Stimulated activated CD8-positive, alpha-beta memory T cell treated with anti-CD3 and anti-CD28 coated beads, Interleukin-4, amount 100 ng/mL, for 48 hours (primary cell): ENCODE data around the gene PHTF2.
"Not testable (repeated sequence)": the region's sequence is repeated elsewhere in the genome, so short reads cannot be mapped to it uniquely, and the experiment has no call there.

ENCODE experiments used
- DNase-seq: peaks from one replicate; pipeline ENCODE4 v3.0.0-alpha.2; 2020

PHTF2 gene

DNA sequence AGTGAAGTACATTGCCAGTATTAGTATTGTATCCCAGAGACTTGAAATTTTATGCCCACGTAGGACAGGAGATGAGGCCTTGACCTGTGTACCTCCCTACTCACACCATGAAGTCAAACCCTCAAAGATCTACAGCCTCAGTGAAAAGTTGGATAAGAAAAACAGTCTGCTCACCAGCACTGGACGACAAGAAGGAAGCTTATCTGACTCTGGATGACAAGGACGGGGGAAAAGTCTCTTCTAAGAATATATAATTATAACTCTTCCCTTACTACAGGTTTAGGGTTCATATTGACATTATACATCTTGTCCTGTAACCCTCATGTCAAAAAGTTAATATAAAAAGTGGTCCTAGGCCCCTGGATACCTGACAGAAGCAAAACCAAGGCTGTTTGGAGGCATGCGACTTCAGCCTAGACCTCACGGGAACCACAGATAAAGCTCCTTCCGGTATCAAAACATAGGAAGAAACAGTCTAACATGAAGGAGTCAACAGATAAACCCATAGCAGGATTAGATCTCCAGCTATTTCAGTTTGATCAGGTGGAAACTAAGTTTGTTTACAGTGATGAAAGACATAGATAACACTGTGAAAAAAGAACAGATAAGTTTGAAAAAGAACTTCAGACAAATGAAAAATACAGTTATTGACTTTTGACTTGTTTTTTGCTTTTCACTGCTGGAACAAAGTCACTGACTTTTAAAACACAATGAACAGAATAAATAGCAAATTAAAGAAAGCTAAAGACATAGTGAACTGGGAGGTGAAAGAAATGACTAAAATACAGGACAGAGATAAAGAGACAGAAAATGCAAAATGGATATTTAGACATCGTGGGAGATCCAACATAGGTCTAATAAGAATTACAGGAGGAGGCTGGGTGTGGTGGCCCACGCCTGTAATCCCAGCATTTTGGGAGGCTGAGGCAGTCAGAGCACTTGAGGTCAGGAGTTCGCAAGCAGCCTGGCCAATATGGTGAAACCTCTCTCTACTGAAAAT is 145.9 kb downstream of the PHTF2 start:
- no peak for DNase-seq

GRCh38 chr7:77950548-77950947 is 152.0 kb downstream of the PHTF2 start:
- no peak for DNase-seq

DNA sequence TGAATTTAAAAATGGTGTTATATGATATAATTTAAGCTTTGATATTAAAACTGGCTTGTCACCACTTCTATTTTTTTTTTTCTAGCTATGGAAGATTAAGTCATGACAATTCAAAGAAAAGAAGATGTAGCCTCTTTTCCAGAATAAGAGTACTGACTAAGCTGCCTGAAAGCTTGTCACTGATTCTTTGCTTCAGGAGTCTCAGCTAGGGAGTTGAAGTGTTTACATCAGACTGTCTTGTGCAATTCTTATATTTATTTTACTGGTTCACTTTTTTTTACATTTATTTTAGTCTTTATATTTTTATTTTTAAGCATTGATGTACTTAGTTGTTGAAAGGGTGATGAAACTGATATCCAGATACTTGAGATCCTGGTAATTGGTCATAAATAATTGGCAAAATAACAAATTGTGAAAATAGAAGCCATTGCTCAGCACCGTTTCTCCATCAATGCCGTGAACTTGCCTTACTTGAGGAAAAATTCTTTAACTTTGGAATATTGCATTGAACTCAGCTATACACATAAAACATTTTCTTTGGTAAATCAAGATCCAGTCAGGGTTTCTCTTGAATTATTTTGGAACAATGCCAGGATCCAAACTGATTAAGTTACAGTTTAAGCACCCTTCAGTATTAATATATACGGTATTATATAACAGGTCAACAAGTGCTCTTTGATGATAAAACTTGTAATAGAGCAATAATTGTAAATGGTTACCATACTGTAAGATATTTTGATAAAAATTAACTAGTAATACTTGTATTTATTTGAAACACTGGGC is 156.4 kb downstream of the PHTF2 start:
- DNase-seq, result no peak

- no peak for DNase-seq
Observed at GRCh38 chr7:77958436-77958835, 159.9 kb downstream of the PHTF2 start.

DNA sequence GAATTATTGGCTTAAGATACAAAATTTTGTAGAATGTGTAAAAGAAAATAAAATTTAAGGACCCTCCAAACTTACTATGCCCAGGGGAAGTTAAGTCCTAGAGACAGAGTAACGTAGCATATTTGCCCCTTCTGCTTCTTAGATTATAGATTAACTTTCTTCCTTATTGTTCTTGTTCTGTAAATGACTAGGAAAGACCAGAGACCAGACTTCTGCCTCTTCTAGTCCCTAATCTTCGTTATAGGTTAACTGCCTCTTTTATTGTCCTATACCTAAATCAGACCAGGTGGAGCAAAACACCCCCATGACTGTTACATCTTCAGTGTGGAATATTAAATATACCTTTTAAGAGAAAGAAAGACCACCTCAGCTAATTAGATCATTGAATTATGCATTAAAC is 160.5 kb downstream of the PHTF2 start:
- DNase-seq, result no peak

DNA sequence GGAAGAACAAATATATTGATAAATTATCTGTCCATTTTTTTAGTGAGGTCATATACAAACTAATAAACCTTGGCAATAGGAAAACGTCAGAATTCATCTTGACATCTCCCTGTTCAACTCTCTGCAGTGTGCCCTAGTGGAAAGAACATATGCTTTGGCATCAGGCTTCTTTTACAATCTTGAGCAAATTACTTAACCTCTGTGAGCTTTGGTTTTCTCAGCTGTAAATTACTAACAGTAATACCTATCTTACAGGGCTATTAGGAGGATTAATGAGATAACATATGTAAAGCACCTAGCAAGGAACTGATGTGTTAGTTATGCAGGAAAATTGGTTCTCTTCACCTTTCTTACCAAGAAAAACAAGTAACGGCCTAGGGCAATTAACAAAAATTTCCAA is 161.8 kb downstream of the PHTF2 start:
- no peak for DNase-seq

DNA sequence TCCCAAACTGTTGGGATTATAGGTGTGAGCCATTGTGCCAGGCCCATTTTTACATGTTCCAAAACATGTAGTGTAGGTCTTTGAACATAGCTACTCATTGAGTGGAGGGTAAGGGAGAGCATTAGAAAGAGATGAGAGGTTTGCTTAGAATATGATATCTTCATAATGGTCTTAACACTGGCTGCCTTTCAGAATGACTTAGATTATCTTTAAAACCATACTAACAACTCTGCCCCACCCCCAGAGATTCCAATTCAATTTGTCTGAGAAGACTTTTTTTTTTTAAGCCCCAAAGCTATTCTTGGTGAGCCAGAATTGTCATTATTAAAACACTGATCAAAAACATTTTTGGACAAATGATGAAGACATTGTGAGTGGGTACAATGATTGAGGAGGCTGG is 168.9 kb downstream of the PHTF2 start:
- DNase-seq, result no peak

GRCh38 chr7:77971726-77972125 is 173.2 kb downstream of the PHTF2 start:
- DNase-seq, result no peak

DNA sequence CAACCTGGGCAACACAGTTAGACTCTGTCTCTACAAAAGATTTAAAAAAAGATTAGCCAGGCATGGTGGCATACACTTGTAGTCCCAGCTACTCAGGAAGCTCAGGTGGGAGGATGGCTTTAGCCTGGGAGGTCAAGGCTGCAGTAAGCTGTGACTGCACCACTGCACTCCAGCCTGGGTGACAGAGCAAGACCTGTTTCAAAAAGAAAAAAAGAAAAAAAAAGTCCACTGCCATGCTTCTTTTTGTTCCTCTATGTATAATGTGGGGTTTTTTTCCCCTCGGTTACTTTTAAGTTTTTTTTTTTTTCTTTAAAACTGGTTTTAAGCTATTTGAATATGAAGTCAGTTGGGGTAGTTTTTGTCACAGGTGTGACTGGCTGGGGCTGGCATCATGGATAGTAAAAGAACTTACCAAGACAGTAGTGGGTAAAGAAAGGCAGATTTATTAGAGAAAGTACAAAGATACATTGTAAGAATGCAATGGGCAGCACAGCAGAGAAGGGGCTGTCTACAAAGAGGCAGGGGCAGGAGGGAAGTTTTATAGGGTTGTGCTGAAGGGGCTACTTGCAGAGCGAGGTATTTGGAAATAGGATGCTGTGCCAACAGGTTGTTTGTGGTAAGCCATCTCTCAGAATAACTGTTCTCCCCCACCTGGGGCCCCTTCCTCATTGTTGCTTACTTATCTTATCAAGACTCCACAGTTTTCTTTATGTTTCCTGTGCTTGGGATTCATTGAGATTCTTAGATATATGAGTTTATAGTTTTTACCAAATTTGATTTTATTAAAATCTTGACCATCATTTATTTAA is 177.3 kb downstream of the PHTF2 start:
- DNase-seq, result no peak

- no peak for DNase-seq
Observed at GRCh38 chr7:77979219-77979618, 180.6 kb downstream of the PHTF2 start.

DNA sequence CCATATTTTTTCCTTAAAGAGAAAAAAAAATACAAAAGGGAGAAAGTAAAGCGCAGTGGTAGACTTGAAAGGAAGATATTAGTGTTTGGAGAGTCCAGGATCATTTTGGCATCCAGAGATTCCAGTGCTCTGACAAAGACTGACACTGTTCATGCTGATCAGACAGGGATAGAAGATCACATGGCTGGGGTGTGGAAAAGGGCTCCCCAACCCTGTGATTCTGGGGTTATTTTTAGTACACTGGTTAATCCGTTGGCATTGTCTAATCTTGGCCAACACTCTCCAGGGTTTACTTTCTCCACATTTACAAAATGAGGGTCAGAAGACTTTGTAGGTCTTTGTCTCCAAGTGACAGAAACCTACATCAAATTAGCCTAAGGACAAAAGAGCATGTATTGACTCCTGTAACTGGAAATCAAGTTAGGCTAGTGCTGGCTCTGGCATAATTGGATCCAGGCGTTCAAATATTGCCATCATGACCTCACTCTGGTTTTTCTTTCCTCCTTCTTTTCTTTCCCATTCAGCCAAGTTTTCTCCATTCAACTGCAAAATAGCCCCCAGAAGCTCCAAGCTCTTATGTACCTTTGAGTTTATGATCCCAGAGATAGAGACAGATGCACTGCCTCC is 181.6 kb downstream of the PHTF2 start:
- DNase-seq, result no peak

- peak; percentile 39 for DNase-seq
Observed at GRCh38 chr7:77982926-77983550, 184.5 kb downstream of the PHTF2 start.

DNA sequence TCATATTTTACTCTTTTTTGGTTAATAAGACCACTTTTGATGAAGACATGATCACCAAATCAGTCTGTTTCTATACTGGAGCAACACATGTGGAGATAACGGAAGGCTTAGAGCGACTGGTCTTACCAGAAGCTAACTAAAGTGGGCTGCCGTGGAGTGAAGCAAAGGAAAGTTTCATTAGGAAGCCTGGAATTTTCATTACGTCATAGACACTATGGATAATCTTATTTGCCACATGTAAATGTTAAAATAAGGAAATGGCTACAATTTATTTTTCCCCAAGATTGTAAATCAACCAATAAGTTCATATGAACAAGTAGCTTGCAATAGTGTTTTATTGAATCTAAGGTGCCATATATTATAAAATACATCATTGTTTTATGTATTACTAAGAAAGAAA is 185.4 kb downstream of the PHTF2 start:
- DNase-seq, result no peak

GRCh38 chr7:77985232-77985973 is 186.8 kb downstream of the PHTF2 start:
- no peak for DNase-seq

DNA sequence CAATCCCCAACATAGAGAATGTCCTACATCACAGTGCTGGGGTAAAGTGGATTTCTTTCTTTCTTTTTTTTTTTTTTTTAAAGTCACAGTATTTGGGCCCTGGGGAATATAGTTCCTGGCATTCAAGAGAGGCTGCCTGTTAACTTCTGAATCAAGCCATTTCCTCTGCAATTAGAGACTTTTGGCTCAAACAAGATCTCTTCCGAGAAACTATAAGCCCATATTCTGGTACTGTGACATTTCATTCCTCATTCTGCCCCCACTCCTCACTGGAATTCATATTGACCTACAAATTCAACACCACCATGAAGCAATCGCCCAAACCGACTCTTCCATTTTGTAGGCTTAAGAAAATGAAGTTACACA is 187.4 kb downstream of the PHTF2 start:
- DNase-seq, result no peak

DNA sequence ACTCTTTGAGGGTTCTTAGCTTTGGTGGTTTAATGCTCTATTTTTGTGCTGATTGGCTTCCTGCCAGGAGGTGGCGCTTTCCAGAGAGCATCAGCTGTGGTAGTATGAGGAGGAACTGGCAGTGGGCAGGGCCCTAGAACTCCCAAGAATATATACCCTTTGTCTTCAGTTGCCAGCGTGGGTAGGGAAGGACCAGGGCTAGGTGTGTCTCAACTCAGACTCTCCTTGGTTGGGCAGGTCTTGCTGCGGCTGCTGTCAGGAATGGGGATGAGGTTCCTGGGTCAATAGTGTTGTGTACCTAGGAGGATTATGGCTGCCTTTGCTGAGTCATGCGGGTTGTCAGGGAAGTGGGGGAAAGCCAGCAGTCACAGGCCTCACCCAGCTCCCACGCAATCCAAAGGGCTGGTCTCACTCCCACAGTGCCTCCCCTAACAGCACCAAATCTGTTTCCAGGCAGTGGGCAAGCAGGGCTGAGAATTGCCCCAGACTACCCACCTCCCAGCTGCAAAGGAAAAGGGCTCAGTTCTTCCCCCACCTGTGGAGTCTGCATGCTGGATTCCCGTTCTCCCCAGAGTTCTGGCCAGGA is 191.5 kb downstream of the PHTF2 start:
- peak; percentile 50 for DNase-seq

GRCh38 chr7:77991656-77992055 is 193.1 kb downstream of the PHTF2 start:
- no peak for DNase-seq

DNA sequence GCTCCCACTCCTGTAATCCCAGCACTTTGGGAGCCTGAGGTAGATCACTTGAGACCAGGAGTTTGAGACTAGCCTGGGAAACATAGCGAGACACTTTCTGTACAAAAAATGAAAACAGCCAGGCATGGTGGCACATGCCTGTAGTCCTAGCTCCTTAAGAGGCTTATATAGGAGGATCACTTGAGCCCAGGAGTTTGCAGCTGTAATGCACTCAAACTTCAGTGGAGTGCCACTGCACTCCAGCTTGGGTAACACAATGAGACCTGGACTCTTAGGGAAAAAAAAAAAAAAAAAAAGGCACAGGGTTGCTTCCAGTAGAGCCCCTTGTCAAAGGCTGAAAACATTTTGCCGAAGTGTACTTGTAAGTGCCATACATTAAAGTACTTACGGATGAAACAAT is 195.3 kb downstream of the PHTF2 start:
- DNase-seq, result no peak

DNA sequence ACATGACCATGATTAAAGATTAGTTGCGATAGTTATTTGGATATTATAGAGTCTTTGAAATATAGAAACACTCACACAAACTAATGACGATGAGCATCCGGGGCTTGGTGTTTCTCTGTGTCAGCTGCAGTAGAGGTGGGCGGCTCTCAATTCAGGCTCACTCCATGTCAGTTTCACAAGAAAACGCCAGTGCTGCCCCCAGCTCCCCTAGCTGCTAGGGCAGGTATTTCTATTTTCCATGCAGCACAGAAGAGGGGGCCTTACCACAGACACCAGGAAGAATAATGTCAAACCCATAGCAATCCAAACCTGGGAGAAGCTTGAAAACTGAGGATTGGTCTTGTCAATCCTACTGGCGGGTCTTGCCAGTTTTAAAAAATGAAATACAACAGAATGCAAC is 197.1 kb downstream of the PHTF2 start:
- DNase-seq, result no peak

DNA sequence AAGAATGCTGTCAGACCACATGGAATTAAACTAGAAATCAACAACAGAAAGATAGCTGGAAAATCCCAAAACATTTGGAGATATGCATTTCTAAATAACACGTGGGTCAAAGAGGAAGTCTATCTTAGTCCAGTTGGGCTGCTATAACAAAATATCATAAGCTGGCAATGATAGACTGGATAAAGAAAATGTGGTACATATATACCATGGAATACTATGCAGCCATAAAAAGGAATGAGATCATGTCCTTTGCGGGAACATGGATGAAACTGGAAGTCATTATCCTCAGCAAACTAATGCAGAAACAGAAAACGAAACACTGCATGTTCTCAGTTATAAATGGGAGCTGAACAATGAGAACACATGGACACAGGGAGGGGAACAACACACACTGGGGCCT is 200.6 kb downstream of the PHTF2 start:
- not testable (repeated sequence) for DNase-seq

DNA sequence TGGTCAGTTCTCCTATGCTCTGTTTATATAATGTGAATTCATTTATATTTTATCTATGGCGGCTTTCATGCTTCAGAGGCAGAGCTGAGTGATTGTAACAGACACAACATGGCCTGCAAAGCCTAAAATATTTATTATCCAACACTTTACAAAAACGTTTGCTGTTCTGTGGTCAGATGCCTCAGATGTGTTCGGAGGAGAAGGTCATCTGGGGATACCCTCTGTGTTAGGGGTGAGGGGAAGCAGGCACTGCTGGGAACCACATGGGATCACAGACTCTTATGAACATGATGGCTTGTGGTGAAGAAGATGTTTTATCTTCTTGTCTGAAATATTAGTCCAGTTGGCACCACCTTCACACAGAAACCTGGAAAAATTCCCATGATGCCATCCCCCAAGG is 203.4 kb downstream of the PHTF2 start:
- DNase-seq, result no peak
